ENCODE measurements around the gene BNC2.

DNA sequence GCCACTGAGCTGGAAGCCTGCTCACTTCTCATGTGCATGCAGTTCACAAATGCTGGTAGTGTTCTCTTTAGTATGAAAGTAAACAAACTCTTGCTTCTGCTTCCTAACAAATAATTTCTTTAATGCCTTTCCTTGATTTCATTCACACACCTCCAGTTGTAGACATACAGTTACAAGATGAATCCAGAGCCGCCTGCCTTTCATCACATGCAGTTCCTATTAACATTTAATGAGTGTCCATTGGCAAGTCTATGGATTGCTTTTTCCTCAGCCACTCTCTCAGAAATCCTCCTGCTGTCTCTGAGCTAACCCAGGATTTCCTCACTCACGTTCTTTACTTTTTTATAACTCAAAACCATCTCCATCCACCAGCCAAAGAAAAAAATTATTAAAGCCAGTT is 408.6 kb downstream of the BNC2 start:
- TF ChIP-seq, protein P1, sequence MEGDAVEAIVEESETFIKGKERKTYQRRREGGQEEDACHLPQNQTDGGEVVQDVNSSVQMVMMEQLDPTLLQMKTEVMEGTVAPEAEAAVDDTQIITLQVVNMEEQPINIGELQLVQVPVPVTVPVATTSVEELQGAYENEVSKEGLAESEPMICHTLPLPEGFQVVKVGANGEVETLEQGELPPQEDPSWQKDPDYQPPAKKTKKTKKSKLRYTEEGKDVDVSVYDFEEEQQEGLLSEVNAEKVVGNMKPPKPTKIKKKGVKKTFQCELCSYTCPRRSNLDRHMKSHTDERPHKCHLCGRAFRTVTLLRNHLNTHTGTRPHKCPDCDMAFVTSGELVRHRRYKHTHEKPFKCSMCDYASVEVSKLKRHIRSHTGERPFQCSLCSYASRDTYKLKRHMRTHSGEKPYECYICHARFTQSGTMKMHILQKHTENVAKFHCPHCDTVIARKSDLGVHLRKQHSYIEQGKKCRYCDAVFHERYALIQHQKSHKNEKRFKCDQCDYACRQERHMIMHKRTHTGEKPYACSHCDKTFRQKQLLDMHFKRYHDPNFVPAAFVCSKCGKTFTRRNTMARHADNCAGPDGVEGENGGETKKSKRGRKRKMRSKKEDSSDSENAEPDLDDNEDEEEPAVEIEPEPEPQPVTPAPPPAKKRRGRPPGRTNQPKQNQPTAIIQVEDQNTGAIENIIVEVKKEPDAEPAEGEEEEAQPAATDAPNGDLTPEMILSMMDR (IDR thresholded peaks at IDR 0.05; ENCODE audit: insufficient read depth, low read depth, low read length) = no peak
- no peak for TF ChIP-seq EZH2 (IDR thresholded peaks at IDR 0.05; ENCODE audit: insufficient read depth, low read length)

Measured in astrocyte (in vitro differentiated cells and primary cell).